GM23338 (cell line): Measurements from ENCODE around the gene HSPA1B. TPM values are rescaled to one million over a fixed set of nuclear protein-coding genes. Genes with fewer than 3 reads are reported as not detected.

ENCODE experiments used
- ATAC-seq: fragments of 200-7000 bp; cut with Tn5 transposase; 3 replicates; pipeline ENCODE4 v1.9.1; 2020
- DNase-seq: peaks from one replicate; pipeline ENCODE4 v3.0.0-alpha.2; 2015; ENCODE audit warnings: low spot score
- H2AFZ ChIP-seq: fragments of 200-600 bp; sonication (generic); 2 replicates; pipeline ENCODE4 v1.8.0; 2016; ENCODE audit warnings: antibody characterized with exemption, mild to moderate bottlenecking, moderate library complexity
- H3F3A ChIP-seq: fragments of 200-600 bp; sonication (generic); replicated peaks from 2 replicates; pipeline ENCODE4 v1.8.0; 2017; ENCODE audit warnings: antibody characterized with exemption, mixed run types, low read depth
- H3K27ac ChIP-seq: fragments of 200-600 bp; sonication (generic); 2 replicates; pipeline ENCODE4 v1.6.1; 2016; ENCODE audit warnings: low read depth
- H3K27me3 ChIP-seq: fragments of 200-600 bp; sonication (generic); 2 replicates; pipeline ENCODE4 v1.8.0; 2016; ENCODE audit warnings: mild to moderate bottlenecking, mixed run types, moderate library complexity; ENCODE audit not compliant: insufficient read depth
- H3K36me3 ChIP-seq: fragments of 200-600 bp; sonication (generic); 2 replicates; pipeline ENCODE4 v1.8.0; 2016; ENCODE audit warnings: mild to moderate bottlenecking; ENCODE audit not compliant: insufficient read depth
- H3K4me1 ChIP-seq: fragments of 200-600 bp; sonication (generic); 2 replicates; pipeline ENCODE4 v1.8.0; 2016; ENCODE audit warnings: mild to moderate bottlenecking, moderate library complexity; ENCODE audit not compliant: insufficient read depth
- H3K4me2 ChIP-seq: fragments of 200-600 bp; sonication (generic); 2 replicates; pipeline ENCODE4 v1.7.1; 2017; ENCODE audit warnings: mixed run types
- H3K4me3 ChIP-seq: fragments of 200-600 bp; sonication (generic); 2 replicates; pipeline ENCODE4 v1.6.1; 2016; ENCODE audit warnings: mixed run types
- H3K79me2 ChIP-seq: fragments of 200-600 bp; sonication (generic); replicated peaks from 2 replicates; pipeline ENCODE4 v1.8.0; 2017; ENCODE audit warnings: mild to moderate bottlenecking; ENCODE audit not compliant: insufficient read depth
- H3K9me2 ChIP-seq: fragments of 200-600 bp; sonication (generic); 2 replicates; pipeline ENCODE4 v1.8.0; 2017; ENCODE audit not compliant: insufficient read depth
- H4K20me1 ChIP-seq: fragments of 200-600 bp; sonication (generic); replicated peaks from 2 replicates; pipeline ENCODE4 v1.8.0; 2017; ENCODE audit warnings: mild to moderate bottlenecking; ENCODE audit not compliant: insufficient read depth
- H3K27ac Mint-ChIP-seq: 2 replicates; pipeline ENCODE4 v1.8.0; 2020; ENCODE audit warnings: inconsistent platforms, mild to moderate bottlenecking, moderate library complexity, mixed read lengths
- H3K27me3 Mint-ChIP-seq: 3 replicates; pipeline ENCODE4 v1.8.0; 2022; ENCODE audit warnings: low read depth, mild to moderate bottlenecking, moderate library complexity, mixed read lengths, inconsistent platforms; ENCODE audit not compliant: insufficient read depth, poor library complexity
- H3K36me3 Mint-ChIP-seq: 3 replicates; pipeline ENCODE4 v1.8.0; 2021; ENCODE audit warnings: low read depth, mild to moderate bottlenecking, inconsistent platforms, moderate library complexity, mixed read lengths
- H3K4me1 Mint-ChIP-seq: 3 replicates; pipeline ENCODE4 v1.8.0; 2020; ENCODE audit warnings: mild to moderate bottlenecking, inconsistent platforms, mixed read lengths
- H3K4me3 Mint-ChIP-seq: 3 replicates; pipeline ENCODE4 v1.8.0; 2021; ENCODE audit warnings: moderate library complexity, mild to moderate bottlenecking, inconsistent platforms, mixed read lengths
- H3K9me3 Mint-ChIP-seq: 3 replicates; pipeline ENCODE4 v1.8.0; 2020; ENCODE audit warnings: moderate library complexity, mild to moderate bottlenecking, inconsistent platforms, mixed read lengths
- CREB1 ChIP-seq: fragments of 250-450 bp; sonication (Bioruptor Pico); IDR thresholded peaks from 2 replicates; pipeline ENCODE4 v1.5.0; 2020; ENCODE audit warnings: low read depth, mild to moderate bottlenecking, moderate library complexity
- ETS1 ChIP-seq: IDR thresholded peaks from 2 replicates; pipeline ENCODE4 v1.6.1; 2016; ENCODE audit warnings: antibody characterized with exemption
- EZH2 ChIP-seq: fragments of 200-600 bp; sonication (generic); IDR thresholded peaks from one replicate; pipeline ENCODE4 v1.8.0; 2017; ENCODE audit warnings: antibody characterized with exemption, mild to moderate bottlenecking, low read depth; ENCODE audit not compliant: unreplicated experiment
- EZH2phosphoT487 ChIP-seq: fragments of 200-600 bp; sonication (generic); IDR thresholded peaks from one replicate; pipeline ENCODE4 v1.8.1; 2018; ENCODE audit warnings: antibody characterized with exemption; ENCODE audit not compliant: unreplicated experiment
- JUNB ChIP-seq: IDR thresholded peaks from one replicate; pipeline ENCODE4 v1.6.1; 2016; ENCODE audit warnings: antibody characterized with exemption; ENCODE audit not compliant: unreplicated experiment
- NANOG ChIP-seq: IDR thresholded peaks from 2 replicates; pipeline ENCODE4 v1.6.1; 2016; ENCODE audit warnings: antibody characterized with exemption, borderline replicate concordance
- POLR2AphosphoS5 ChIP-seq: IDR thresholded peaks from 2 replicates; pipeline ENCODE4 v1.6.1; 2016; ENCODE audit warnings: antibody characterized with exemption, low read depth
- STAT1 ChIP-seq: IDR thresholded peaks from one replicate; pipeline ENCODE4 v1.6.1; 2016; ENCODE audit warnings: antibody characterized with exemption; ENCODE audit not compliant: unreplicated experiment
- ZNF114 ChIP-seq: fragments of 250-450 bp; sonication (Bioruptor Pico); IDR thresholded peaks from 2 replicates; pipeline ENCODE4 v1.5.0; 2020; ENCODE audit warnings: mild to moderate bottlenecking, moderate library complexity
- ZNF331 ChIP-seq: fragments of 250-450 bp; sonication (Bioruptor Pico); IDR thresholded peaks from 2 replicates; pipeline ENCODE4 v1.5.0; 2020; ENCODE audit warnings: low read depth, mild to moderate bottlenecking, moderate library complexity
- polyA plus RNA-seq: library from polyadenylated mRNA; unstranded; fragments of >200 nt; fragmentation: Nextera tagmentation; extraction: Ambion mirVana; gene quantifications from 2 replicates; pipeline ENCODE4 v1.2.1, GENCODE V29; 2016
- total RNA-seq: library from RNA; depleted of rRNA; stranded (reverse); fragments of >200 nt; shearing (Covaris generic); gene quantifications from 2 replicates; pipeline ENCODE4 v1.2.3, GENCODE V29; 2014
- TF ChIP-seq, protein P1 (sequence below), 2 experiments: fragments of 200-600 bp in 1 of 2; sonication (generic) in 1 of 2; conservative IDR thresholded peaks; 2 replicates each; pipeline versions ENCODE4 v1.5.1 to v1.6.1; 2016 to 2017; ENCODE audit warnings: antibody characterized with exemption in 2 of 2, low read depth in 2 of 2, mild to moderate bottlenecking in 2 of 2, moderate library complexity in 1 of 2
- TF ChIP-seq, protein P2 (sequence below): fragments of 250-450 bp; sonication (Bioruptor Pico); IDR thresholded peaks from 2 replicates; pipeline ENCODE4 v1.5.0; 2020; ENCODE audit warnings: mild to moderate bottlenecking, moderate library complexity

The HSPA1B gene
- total and polyA plus RNA-seq, 2 experiments from 2014 or later: 31.7 to 113 TPM

DNA sequence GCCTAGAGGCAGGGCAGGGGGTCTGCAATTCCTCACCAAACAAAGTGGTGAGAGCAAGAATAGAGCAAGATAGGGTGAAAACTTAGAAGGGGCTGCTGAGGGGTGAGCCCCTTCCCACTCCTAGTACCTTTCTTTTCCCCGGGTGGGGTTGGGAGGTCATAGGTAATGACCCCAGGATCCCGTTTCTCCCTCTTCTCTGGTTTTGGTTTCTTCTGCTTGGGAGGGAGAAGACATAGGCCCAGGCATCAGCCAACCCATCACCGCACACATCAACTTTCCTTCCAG lies 35.5 kb upstream of the HSPA1B start:
- Mint-ChIP-seq H3K36me3 (peaks cover 47% of the 10 kb centered on the region), H3K4me1 (peaks cover 9% of the 10 kb centered on the region), H3K27me3 (peaks cover 15% of the 10 kb centered on the region), H3K9me3 (no peaks in the 10 kb centered on the region), H3K4me3 (no peak overlapping the region), H3K27ac (no peak overlapping the region)
- Histone ChIP-seq H4K20me1 (peaks cover 5% of the 10 kb centered on the region; the same call in 1 of the 2 replicates), H3K4me2 (no peak overlapping the region), H3K27me3 (no peaks in the 10 kb centered on the region), H3K27ac (no peak overlapping the region), H3F3A (peaks cover 19% of the 10 kb centered on the region), H2AFZ (no peak overlapping the region), H3K4me3 (no peak overlapping the region), H3K9me2 (no peaks in the 10 kb centered on the region), H3K36me3 (peaks cover 17% of the 10 kb centered on the region), H3K79me2 (peaks cover 22% of the 10 kb centered on the region), H3K4me1 (no peaks in the 10 kb centered on the region; the same call in 1 of the 2 replicates)
- TF ChIP-seq NANOG: no peak
- DNase-seq (no peak), ATAC-seq (no peak)

GRCh38 chr6:31792761-31793171 lies 34.8 kb upstream of the HSPA1B start:
- H4K20me1 ChIP-seq: peaks cover 5% of the 10 kb centered on the region; the same call in 1 of the 2 replicates
- no peaks in the 10 kb centered on the region for H3K9me3 Mint-ChIP-seq
- H3K27ac ChIP-seq: peak overlapping the region; percentile 6; the same call in 1 of the 2 replicates
- no peaks in the 10 kb centered on the region for H3K9me2 ChIP-seq
- H3K4me3 ChIP-seq: no peak overlapping the region
- peaks cover 9% of the 10 kb centered on the region for H3K4me1 Mint-ChIP-seq
- no peaks in the 10 kb centered on the region; the same call in 1 of the 2 replicates for H3K4me1 ChIP-seq
- ATAC-seq (no peak), DNase-seq (no peak)
- no peak overlapping the region for H3K4me2 ChIP-seq
- peaks cover 51% of the 10 kb centered on the region for H3K36me3 Mint-ChIP-seq
- no peak overlapping the region for H3K27ac Mint-ChIP-seq
- H3K4me3 Mint-ChIP-seq: peak overlapping the region; percentile 10; the same call in 1 of the 3 replicates
- H3K27me3 Mint-ChIP-seq: peaks cover 15% of the 10 kb centered on the region
- H3K79me2 ChIP-seq: peaks cover 22% of the 10 kb centered on the region
- peaks cover 18% of the 10 kb centered on the region for H3K36me3 ChIP-seq
- H3F3A ChIP-seq: peaks cover 26% of the 10 kb centered on the region
- no peak overlapping the region for H2AFZ ChIP-seq
- no peaks in the 10 kb centered on the region for H3K27me3 ChIP-seq
- TF ChIP-seq EZH2phosphoT487 (no peak), STAT1 (no peak), CREB1 (CRISPR knock-in tag) (no peak), NANOG (no peak), ZNF114 (CRISPR knock-in tag) (no peak), ZNF331 (no peak), POLR2AphosphoS5 (no peak), ETS1 (no peak), EZH2 (no peak), JUNB (no peak)
- TF ChIP-seq, protein P1, sequence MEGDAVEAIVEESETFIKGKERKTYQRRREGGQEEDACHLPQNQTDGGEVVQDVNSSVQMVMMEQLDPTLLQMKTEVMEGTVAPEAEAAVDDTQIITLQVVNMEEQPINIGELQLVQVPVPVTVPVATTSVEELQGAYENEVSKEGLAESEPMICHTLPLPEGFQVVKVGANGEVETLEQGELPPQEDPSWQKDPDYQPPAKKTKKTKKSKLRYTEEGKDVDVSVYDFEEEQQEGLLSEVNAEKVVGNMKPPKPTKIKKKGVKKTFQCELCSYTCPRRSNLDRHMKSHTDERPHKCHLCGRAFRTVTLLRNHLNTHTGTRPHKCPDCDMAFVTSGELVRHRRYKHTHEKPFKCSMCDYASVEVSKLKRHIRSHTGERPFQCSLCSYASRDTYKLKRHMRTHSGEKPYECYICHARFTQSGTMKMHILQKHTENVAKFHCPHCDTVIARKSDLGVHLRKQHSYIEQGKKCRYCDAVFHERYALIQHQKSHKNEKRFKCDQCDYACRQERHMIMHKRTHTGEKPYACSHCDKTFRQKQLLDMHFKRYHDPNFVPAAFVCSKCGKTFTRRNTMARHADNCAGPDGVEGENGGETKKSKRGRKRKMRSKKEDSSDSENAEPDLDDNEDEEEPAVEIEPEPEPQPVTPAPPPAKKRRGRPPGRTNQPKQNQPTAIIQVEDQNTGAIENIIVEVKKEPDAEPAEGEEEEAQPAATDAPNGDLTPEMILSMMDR (conservative IDR thresholded peaks at IDR 0.05; ENCODE audit: low read depth in 2 of 2): no peak
- TF ChIP-seq, protein P2, sequence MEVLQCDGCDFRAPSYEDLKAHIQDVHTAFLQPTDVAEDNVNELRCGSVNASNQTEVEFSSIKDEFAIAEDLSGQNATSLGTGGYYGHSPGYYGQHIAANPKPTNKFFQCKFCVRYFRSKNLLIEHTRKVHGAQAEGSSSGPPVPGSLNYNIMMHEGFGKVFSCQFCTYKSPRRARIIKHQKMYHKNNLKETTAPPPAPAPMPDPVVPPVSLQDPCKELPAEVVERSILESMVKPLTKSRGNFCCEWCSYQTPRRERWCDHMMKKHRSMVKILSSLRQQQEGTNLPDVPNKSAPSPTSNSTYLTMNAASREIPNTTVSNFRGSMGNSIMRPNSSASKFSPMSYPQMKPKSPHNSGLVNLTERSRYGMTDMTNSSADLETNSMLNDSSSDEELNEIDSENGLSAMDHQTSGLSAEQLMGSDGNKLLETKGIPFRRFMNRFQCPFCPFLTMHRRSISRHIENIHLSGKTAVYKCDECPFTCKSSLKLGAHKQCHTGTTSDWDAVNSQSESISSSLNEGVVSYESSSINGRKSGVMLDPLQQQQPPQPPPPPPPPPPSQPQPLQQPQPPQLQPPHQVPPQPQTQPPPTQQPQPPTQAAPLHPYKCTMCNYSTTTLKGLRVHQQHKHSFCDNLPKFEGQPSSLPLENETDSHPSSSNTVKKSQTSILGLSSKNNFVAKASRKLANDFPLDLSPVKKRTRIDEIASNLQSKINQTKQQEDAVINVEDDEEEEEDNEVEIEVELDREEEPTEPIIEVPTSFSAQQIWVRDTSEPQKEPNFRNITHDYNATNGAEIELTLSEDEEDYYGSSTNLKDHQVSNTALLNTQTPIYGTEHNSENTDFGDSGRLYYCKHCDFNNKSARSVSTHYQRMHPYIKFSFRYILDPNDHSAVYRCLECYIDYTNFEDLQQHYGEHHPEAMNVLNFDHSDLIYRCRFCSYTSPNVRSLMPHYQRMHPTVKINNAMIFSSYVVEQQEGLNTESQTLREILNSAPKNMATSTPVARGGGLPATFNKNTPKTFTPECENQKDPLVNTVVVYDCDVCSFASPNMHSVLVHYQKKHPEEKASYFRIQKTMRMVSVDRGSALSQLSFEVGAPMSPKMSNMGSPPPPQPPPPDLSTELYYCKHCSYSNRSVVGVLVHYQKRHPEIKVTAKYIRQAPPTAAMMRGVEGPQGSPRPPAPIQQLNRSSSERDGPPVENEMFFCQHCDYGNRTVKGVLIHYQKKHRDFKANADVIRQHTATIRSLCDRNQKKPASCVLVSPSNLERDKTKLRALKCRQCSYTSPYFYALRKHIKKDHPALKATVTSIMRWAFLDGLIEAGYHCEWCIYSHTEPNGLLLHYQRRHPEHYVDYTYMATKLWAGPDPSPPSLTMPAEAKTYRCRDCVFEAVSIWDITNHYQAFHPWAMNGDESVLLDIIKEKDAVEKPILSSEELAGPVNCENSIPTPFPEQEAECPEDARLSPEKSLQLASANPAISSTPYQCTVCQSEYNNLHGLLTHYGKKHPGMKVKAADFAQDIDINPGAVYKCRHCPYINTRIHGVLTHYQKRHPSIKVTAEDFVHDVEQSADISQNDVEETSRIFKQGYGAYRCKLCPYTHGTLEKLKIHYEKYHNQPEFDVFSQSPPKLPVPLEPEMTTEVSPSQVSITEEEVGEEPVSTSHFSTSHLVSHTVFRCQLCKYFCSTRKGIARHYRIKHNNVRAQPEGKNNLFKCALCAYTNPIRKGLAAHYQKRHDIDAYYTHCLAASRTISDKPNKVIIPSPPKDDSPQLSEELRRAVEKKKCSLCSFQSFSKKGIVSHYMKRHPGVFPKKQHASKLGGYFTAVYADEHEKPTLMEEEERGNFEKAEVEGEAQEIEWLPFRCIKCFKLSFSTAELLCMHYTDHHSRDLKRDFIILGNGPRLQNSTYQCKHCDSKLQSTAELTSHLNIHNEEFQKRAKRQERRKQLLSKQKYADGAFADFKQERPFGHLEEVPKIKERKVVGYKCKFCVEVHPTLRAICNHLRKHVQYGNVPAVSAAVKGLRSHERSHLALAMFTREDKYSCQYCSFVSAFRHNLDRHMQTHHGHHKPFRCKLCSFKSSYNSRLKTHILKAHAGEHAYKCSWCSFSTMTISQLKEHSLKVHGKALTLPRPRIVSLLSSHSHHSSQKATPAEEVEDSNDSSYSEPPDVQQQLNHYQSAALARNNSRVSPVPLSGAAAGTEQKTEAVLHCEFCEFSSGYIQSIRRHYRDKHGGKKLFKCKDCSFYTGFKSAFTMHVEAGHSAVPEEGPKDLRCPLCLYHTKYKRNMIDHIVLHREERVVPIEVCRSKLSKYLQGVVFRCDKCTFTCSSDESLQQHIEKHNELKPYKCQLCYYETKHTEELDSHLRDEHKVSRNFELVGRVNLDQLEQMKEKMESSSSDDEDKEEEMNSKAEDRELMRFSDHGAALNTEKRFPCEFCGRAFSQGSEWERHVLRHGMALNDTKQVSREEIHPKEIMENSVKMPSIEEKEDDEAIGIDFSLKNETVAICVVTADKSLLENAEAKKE (CRISPR knock-in tag): no peak
